ENCODE results near the gene TMEM101. TPM values are rescaled to one million over a fixed set of nuclear protein-coding genes. Genes with fewer than 3 reads are reported as not detected.

TMEM101 gene
- total RNA-seq, 1 donor from 2014 or later = 42.9 TPM

DNA sequence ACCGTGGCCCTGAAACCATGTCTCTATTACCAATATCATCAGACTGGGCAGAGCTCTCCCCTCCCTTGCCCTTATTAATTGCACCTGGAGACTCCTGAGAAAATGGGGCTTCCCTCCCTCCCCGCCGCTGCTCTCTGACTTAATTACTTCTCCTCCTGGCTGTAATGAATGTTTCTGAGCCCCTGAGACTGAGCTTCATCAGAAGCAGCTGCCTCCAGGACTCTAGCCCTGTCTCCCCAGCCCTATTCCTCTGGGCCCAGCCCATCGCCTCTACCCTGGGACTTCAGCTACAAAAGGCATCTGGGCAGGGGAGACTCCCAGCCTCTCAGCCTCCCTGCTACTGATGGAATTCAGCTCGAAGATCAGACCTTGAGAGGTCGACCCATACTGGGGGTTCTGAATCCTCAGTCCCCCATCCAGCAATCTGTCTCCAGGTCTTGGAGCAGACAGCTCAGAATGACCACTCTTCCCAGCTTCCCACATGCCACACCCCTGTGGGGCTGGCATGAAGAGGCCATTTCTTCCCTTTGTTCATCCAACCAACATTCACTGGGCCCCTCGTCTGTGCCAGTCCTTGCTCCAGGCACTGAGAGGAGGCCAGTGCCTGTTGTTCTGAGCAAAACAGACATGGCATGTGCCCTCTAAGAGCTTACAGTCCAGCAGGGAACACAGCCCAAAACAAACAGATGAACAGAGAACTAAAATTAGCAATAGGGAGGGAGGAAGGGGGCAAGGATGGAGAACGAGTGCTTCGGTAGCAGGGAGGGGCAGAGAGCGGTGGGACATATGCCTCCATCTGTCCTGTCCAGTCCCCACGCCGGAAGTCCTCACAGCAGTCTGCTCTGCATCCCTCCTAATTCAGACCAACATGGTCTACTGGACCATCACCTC is 27.4 kb downstream of the TMEM101 start:
- TF ChIP-seq, protein P1, sequence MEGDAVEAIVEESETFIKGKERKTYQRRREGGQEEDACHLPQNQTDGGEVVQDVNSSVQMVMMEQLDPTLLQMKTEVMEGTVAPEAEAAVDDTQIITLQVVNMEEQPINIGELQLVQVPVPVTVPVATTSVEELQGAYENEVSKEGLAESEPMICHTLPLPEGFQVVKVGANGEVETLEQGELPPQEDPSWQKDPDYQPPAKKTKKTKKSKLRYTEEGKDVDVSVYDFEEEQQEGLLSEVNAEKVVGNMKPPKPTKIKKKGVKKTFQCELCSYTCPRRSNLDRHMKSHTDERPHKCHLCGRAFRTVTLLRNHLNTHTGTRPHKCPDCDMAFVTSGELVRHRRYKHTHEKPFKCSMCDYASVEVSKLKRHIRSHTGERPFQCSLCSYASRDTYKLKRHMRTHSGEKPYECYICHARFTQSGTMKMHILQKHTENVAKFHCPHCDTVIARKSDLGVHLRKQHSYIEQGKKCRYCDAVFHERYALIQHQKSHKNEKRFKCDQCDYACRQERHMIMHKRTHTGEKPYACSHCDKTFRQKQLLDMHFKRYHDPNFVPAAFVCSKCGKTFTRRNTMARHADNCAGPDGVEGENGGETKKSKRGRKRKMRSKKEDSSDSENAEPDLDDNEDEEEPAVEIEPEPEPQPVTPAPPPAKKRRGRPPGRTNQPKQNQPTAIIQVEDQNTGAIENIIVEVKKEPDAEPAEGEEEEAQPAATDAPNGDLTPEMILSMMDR (conservative IDR thresholded peaks at IDR 0.05; ENCODE audit: low read depth, low read length) = no peak
- H3K4me3 ChIP-seq (ENCODE audit: low read depth, low read length) = no peak overlapping the region
- DNase-seq (ENCODE audit: low read depth) = no peak

DNA sequence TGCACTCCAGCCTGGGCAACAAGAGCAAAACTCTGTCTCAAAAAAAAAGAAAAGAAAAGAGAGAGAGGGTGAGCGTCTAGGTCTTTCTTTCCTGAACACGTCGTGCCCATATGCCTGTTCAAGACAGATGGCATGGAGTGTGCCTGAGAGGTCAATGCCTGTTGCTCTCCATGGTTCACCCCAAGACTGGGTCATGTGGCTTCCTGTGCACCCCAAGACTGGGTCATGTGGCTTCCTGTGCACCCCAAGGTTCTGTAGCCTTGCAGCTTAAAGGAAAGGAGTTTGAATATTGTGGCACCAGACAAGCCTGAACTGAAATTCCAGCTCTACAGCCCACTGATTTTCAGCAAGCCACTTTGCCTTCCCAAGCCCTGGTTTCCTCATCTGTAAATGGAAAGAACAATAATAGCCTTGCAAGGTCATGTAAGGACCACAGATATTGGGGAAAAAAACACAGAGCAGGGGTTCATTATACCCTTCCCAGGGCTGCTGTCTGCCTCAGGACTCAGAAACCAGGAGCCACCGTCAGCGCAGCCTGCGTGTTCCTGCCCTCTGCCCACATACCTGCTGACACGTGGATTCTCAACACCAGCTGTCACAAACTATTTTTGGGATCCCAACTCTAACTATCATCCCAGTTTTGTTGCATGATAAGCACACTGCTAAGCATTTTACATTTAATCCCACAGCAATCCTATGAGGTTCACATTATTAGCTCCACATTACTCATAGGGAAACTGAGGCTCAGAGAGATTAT is 28.4 kb downstream of the TMEM101 start:
- TF ChIP-seq, protein P1 (conservative IDR thresholded peaks at IDR 0.05; ENCODE audit: low read depth, low read length) = no peak
- H3K4me3 ChIP-seq (ENCODE audit: low read depth, low read length) = no peak overlapping the region
- no peak for DNase-seq (ENCODE audit: low read depth)

DNA sequence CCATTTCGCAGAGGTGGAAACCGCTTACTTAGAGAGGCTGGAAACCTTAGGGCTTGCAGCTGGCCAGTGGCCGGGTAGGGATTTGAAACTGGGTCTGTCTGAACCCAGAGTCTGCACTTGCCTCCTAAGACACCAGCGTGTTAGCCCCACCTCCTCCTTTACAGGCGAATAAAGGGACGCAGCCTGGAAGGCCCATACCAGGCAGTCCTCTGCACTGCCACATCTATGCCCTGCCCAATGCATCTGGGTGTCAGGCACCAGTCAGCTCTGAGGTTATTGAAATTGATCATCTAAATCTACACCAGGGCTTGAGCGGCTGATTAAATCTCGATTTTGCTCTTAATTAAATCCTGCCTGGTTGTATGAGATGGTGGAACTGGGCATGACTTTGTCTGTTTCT is 30.2 kb downstream of the TMEM101 start:
- TF ChIP-seq, protein P1 (conservative IDR thresholded peaks at IDR 0.05; ENCODE audit: low read depth, low read length) = no peak
- DNase-seq (ENCODE audit: low read depth) = no peak
- no peak overlapping the region for H3K4me3 ChIP-seq (ENCODE audit: low read depth, low read length)

DNA sequence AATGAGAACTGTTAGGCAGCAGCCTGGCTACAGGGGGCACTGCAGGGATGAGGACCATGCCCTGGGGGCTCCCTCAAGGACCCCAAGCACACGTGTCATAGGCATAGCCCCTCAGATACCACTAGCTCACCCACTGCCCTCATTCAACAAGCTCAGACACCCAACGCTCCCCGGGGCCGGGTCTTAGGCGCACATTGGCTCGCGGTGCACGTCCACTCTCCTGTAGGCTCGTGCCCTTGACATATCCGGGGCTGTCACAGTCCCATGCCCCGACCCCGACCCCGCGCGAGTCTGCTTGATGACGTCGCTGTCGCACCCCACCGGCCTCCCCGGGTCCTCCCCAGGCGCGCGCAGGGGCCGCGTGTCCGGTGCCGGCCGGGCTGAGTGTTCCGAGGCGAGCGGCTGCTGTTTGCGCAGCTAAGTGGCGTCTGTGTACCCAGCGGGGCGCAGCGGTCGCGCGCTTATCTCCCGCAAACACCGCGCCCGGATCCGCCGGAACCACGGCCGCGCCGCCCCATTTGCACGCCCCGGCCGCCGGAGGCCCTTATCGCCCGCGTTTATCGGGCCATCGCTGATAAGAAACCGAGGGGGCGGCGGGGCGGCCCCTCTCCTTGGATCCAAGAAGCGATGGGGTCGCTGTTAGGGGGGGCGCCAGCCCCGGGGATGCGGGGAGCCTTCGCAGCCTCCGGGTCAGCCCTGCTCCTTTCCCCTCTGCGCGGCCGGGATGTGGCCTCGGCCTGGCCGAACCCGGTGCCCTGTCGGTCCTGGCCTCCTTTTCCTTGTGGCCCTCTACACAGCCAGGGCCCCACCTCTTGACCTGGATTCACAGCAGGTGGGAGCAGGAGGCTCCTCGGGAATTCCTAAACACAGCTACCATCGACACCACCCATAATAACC is 31.0 kb downstream of the TMEM101 start:
- DNase-seq (ENCODE audit: low read depth) = no peak
- TF ChIP-seq, protein P1 (conservative IDR thresholded peaks at IDR 0.05; ENCODE audit: low read depth, low read length) = peak; percentile 41
- H3K4me3 ChIP-seq (ENCODE audit: low read depth, low read length) = peak overlapping the region; percentile 49

DNA sequence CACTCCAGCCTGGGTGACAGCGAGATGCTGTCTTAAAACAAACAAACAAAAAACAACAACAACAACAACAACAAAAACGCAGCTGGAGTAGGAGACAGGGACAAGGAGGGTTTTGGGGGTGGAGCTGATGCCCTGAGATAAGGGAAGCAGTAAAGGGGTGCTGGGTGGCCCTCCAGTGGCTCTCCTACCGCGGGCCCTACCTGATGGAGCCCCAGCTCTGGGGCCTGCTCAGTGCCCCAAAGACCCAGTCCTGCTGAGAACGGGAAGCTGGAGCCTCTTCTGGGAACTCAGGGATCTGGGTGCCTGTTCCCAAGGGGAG is 31.6 kb downstream of the TMEM101 start:
- H3K4me3 ChIP-seq (ENCODE audit: low read depth, low read length) = peak overlapping the region; percentile 49
- TF ChIP-seq, protein P1 (conservative IDR thresholded peaks at IDR 0.05; ENCODE audit: low read depth, low read length) = no peak

DNA sequence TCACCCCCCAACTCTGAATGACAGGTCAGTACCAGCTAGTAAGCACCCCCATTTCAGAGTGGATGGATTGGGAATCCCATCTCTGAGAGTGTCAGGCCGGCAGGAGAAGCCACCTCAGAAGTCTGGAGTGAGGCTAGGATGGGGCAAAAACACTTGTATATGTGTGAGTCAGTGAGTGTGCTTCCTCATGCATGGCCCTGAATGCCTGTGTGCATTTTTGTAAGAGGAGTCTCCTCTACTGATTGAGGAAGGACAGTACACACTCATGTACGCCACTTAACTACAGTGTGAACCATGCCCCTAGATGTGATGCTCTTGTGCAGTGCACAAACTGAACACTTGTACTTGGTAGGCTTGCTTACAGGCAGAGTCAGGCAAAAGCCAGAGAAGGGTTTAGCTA is 32.6 kb downstream of the TMEM101 start:
- DNase-seq (ENCODE audit: low read depth) = no peak
- H3K4me3 ChIP-seq (ENCODE audit: low read depth, low read length) = no peak overlapping the region
- TF ChIP-seq, protein P1 (conservative IDR thresholded peaks at IDR 0.05; ENCODE audit: low read depth, low read length) = no peak

More for the DNA sequence above, 31.6 kb downstream of the TMEM101 start:
- no peak for DNase-seq (ENCODE audit: low read depth)
